HFF-Myc (cell line): ENCODE measurements around the gene LMNA.
"Not testable (repeated sequence)": the region's sequence is repeated elsewhere in the genome, so short reads cannot be mapped to it uniquely, and the experiment has no call there.

ENCODE experiments used
- DNase-seq: peaks from one replicate; pipeline ENCODE4 v3.0.0-alpha.2; 2011; ENCODE audit warnings: low read depth; ENCODE audit errors: extremely low read depth
- H3K4me3 ChIP-seq: replicated peaks from 2 replicates; pipeline ENCODE4 v1.5.1; 2011; ENCODE audit warnings: low read depth, mild to moderate bottlenecking, control low read depth, low read length
- TF ChIP-seq, protein P1 (sequence below): IDR thresholded peaks from 2 replicates; pipeline ENCODE4 v1.5.1; 2012; ENCODE audit warnings: mild to moderate bottlenecking, low read depth, low read length, control low read depth; ENCODE audit errors: missing control alignments

LMNA gene

DNA sequence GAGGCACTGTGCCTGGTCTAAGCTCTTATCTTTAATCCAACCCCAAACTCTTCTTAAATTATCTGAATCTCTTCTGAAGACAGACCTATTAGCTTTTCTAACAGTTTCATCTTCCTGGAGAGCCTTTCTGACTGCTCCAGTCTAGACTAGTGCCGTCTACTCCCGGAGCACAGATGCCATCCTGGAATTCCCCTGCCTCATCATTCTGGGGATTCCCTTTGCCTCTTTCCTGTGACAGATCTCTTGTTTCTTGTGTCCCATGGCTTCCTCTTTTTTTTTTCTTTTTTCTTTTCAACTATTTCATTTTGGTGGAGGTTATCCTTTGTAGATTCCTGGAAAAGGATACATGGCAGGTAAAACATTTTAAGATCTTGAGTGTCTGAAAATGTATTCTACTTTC lies 50.6 kb downstream of the LMNA start:
- no peak for DNase-seq
- no peak overlapping the region for H3K4me3 ChIP-seq
- TF ChIP-seq, protein P1, sequence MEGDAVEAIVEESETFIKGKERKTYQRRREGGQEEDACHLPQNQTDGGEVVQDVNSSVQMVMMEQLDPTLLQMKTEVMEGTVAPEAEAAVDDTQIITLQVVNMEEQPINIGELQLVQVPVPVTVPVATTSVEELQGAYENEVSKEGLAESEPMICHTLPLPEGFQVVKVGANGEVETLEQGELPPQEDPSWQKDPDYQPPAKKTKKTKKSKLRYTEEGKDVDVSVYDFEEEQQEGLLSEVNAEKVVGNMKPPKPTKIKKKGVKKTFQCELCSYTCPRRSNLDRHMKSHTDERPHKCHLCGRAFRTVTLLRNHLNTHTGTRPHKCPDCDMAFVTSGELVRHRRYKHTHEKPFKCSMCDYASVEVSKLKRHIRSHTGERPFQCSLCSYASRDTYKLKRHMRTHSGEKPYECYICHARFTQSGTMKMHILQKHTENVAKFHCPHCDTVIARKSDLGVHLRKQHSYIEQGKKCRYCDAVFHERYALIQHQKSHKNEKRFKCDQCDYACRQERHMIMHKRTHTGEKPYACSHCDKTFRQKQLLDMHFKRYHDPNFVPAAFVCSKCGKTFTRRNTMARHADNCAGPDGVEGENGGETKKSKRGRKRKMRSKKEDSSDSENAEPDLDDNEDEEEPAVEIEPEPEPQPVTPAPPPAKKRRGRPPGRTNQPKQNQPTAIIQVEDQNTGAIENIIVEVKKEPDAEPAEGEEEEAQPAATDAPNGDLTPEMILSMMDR: no peak

DNA sequence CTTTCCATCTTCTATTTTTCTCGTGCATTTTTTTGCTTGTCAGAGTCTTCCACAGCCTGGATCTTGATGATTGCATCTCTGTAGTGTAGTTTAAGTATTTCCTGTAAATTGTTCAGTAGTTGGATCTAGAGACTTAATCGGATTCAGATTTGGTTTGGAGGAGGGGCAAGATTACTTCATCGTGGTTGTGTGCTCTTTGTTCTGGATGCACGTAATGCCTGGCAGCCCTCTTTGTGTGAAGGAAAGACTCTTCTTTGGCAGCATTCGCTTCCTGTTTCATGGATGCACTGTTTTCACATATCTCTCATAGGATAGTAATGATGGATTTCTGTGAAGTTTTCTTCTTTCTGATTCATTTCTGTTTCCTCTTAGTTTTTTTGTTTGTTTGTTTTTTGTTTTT lies 53.0 kb downstream of the LMNA start:
- H3K4me3 ChIP-seq: no peak overlapping the region
- TF ChIP-seq, protein P1: no peak
- DNase-seq: no peak

DNA sequence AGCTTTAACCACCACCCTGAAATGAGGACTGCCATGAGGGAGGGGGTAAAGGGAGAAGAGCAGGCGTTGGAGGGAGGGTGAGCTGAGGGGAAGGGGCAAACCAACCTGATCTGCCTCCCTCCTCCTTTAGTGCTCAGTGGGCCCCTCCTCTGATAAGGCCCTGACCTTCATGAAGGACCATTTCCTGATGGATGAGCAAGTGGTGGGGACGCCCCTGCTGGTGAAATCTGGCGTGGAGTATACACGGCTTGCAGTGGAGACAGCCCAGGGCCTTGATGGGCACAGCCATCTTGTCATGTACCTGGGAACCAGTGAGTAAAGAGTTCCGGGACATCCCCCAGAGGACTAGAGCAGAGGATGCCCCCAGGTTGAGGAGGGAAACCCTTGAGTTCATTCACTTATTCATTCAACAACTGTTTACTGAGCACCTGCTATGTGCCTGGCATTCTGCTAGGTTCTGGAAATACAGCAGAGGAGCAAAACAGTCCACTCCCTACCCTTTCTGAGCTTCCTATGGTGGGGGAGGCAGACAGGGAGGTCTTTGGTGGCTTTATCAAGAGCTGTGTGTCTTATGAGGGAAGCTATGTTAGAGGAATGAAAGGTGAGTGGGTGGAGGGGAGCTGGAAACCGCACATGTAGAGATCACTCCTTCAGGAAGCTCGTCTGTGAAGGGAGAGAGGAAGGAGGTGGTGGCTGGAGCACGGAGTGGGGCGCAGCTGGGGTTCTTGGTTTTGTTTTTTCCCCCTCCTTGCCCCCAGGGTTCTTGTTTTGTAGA lies 58.4 kb downstream of the LMNA start:
- TF ChIP-seq, protein P1: no peak
- DNase-seq: no peak
- H3K4me3 ChIP-seq: no peak overlapping the region

DNA sequence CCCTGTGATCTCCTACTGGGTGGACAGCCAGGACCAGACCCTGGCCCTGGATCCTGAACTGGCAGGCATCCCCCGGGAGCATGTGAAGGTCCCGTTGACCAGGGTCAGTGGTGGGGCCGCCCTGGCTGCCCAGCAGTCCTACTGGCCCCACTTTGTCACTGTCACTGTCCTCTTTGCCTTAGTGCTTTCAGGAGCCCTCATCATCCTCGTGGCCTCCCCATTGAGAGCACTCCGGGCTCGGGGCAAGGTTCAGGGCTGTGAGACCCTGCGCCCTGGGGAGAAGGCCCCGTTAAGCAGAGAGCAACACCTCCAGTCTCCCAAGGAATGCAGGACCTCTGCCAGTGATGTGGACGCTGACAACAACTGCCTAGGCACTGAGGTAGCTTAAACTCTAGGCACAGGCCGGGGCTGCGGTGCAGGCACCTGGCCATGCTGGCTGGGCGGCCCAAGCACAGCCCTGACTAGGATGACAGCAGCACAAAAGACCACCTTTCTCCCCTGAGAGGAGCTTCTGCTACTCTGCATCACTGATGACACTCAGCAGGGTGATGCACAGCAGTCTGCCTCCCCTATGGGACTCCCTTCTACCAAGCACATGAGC lies 62.2 kb downstream of the LMNA start:
- no peak for DNase-seq
- TF ChIP-seq, protein P1: no peak
- no peak overlapping the region for H3K4me3 ChIP-seq

DNA sequence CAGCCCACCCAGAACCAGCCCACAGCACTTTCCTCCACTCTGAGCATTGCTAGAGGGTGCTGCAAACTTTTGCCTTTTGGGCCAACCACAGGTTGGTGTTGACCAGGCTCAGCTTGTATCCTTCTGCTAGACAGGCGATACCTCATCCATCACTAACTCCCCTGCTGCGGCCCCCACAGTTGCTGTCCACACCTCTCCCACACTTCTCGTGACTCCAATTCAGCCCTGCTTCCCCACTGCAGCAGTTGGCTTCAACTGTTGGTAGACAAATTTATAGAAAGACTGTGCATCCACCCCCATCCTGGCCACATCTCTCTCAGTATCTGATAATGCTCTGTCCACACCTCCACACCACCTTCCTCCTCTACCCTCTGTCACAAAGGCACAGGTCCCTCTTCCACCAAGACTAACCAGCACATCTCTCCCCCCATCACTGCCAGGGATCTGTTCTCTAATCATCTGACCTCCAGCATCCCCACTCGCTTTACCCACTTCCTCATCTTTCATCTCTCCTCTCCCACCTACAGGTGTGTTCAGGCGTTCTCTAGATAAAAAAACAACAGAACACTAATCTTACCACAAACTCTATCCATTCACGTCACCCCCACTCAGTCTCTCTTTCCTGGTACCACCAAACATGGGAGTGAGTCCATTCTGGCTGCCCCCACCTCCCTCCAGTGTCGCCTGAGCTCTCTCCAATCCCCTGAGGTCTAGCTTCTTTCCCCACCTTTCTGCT lies 63.6 kb downstream of the LMNA start:
- DNase-seq: no peak
- no peak overlapping the region for H3K4me3 ChIP-seq
- TF ChIP-seq, protein P1: no peak

DNA sequence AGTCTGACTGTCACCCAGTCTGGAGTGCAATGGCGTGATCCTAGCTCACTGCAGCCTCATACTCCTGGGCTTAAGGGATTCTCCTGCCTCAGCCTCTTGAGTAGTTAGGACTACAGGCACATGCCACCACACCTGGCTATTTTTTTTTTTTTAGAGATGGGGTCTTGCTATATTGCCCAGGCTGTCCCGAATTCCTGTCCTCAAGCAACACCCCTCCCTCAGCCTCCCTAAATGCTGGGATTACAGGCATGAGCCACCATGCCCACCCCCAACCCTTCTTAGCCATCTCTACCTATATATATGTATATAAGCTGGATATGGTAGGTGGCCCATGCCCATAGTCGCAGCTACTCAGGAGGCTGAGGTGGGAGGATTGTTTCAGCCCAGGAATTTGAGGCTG lies 66.0 kb downstream of the LMNA start:
- TF ChIP-seq, protein P1: no peak
- no peak overlapping the region for H3K4me3 ChIP-seq
- no peak for DNase-seq

DNA sequence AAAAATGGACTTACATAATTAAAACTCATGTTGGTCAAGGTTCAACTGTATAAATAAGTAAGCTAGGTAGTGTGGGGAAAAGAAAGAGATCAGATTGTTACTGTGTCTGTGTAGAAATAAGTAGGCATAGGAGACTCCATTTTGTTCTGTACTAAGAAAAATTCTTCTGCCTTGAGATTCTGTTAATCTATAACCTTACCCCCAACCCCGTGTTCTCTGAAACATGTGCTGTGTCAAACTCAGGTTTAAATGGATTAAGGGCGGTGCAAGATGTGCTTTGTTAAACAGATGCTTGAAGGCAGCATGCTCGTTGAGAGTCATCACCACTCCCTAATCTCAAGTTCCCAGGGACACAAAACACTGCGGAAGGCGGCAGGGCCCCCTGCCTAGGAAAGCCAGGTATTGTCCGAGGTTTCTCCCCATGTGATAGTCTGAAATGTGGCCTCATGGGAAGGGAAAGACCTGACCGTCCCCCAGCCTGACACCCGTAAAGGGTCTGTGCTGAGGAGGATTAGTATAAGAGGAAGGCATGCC lies 66.9 kb downstream of the LMNA start:
- DNase-seq, H3K4me3 ChIP-seq: not testable (repeated sequence)

DNA sequence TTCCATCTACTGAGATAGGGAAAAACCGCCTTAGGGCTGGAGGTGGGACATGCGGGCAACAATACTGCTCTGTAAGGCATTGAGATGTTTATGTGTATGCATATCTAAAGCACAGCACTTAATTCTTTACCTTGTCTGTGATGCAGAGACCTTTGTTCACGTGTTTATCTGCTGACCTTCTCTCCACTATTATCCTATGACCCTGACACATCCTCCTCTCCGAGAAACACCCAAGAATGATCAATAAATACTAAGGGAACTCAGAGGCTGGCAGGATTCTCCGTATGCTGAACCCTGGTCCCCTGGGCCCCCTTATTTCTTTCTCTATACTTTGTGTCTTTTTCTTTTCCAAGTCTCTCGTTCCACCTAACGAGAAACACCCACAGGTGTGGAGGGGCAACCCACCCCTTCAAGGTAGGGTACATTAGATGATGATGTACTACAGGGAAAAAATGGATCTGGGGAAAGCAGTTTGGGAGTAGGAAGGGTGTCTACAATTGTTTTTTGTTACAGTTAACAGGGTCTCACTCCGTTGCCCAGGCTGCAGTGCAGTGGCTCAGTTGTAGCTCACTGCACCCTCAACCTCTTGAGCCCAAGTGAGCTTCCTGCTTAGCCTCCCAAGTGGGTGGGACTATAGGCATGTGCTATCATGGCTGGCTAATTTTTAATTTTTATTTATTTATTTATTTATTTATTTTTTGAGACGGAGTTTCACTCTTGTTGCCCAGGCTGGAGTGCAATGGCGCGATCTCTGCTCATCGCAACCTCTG lies 67.7 kb downstream of the LMNA start:
- H3K4me3 ChIP-seq, DNase-seq: not testable (repeated sequence)

DNA sequence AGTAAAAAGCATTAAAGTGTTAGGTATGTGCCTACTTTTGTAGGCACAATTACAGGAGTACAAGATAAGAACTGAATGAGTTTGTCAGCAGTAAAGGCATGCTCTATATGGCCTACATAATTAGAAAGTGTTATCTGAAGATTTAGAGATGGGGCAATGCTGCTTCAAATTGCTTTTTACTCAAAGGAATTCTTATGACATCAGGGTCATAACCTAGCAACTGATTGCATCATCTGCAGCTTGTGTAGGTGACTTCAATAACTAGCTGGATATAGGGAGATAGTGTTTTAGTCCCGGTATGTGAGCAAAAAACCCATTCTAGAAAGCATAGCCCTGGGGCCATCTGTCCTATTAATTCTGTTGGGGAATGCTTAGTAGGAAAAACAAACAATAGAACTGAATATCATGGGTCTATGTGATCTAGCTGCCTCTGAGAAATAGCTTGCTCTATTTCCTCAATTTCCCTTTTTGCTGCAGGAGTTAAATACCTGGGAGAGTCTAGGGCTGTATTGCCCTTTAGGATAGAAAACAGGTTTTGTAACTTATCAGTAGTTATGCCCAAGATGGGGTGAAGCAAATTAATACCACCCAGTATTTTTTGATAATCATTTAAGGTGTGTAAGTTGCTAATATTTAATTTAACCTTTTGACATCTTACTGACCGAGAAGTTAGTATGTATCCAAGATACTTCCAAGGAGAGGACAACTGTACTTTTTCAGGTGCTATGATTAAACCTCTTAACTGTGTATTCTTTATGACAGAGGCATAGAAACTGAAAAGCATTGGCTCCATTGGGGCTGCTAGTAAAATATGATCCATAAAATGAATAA lies 72.1 kb downstream of the LMNA start:
- DNase-seq, H3K4me3 ChIP-seq: not testable (repeated sequence)
